Activated CD4-positive, alpha-beta T cell treated with anti-CD3 and anti-CD28 coated beads for 1 hour (primary cell): ENCODE data around the gene CDK11B.
A peak's percentile ranks its signal among the peaks of the same experiment; 100 is the strongest.
"Not testable (repeated sequence)": the region's sequence is repeated elsewhere in the genome, so short reads cannot be mapped to it uniquely, and the experiment has no call there.

Source experiments
- DNase-seq: peaks from one replicate; pipeline ENCODE4 v3.0.0-alpha.2; 2020

Gene CDK11B

DNA sequence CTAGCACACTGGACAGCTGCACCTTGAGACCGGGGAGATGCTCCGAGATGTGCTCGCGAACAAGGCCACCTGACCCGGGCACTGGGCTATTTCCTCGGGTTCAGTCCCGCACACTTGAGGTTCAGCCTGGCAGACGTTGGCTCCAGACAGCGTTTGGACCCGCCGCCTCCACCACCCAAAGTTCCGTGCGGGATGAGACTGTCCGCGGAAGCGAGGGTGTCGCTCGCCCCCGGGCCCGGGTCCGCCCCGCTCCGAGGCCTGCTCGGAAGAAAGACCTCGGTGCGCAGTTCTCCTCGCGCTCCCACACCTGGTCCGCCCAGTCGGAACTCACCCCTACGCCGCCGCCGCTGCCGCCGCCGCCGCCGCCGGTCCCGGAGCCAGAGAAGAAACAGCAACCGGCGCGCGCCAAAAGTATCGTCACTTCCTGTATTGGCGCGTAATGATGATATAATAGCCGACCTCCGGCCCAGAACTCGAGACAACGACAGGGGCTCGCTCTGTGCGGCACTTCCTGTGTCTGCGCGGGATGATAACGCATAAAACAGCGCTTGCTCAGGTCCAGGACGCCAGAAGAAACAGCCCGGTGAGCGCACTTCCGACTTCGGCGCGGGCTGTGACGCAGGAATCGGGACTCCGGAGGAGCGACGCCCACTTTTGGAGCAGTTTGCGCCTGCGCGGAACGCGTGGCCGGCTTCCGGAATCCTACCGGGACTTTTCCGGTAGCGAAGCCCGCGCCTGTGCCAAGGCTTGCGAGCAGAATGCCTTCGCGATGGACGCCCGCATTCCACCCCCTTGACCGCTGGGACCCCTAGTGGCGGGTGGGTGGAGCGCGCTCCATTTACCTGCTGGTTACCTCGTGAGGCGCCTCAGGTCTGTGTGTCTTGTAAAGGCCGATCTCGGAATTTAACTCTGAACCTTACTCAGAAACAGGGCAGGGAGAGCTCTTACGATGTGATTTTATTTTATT is at the start of gene CDK11B:
CDK11B (minus strand) TSS at position 422 of the 967 bp plus-strand sequence. CDS start 1,519 bp downstream, outside the sequence.
- peak; percentile 99 for DNase-seq

DNA sequence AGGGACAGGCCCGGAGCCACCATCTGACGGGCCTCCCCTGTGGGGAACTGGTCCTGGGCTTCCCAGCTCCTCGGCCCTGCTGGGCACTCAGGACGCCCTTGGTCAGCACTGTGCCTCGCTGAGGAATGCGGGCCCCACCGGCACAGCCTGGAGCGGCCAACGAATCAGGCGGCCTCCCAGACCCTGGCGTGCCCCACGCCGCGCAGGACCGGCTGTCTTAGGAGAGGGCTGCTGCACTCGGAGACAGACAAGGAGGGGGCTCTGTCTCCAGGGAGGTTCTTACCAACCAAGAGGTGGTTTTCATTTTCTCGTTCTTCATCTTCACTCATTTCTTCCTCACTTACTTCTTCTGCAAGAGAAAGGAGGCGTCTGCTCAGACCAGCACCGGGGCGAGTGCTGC is 49.1 kb upstream of the CDK11B start:
- not testable (repeated sequence) for DNase-seq

DNA sequence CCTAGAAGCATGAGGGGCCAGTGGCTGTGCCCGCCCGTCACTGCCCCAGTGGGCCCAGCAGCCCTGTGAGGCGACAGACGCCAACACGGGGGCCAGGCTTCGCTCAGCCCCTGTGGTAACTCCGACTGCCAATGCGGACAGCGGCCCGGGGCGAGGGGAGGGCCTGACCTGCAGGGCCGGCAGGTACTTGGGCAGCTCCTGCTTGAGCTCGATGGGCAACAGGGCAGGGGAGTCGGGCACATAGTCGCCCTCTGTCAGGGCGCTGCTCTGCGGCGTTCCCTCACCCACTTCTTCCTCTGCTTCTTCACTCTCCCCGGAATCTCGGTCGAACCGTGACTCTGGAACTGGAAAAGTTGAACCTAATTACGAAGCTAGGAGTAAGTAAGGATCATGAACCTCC is 48.4 kb upstream of the CDK11B start:
- not testable (repeated sequence) for DNase-seq

DNA sequence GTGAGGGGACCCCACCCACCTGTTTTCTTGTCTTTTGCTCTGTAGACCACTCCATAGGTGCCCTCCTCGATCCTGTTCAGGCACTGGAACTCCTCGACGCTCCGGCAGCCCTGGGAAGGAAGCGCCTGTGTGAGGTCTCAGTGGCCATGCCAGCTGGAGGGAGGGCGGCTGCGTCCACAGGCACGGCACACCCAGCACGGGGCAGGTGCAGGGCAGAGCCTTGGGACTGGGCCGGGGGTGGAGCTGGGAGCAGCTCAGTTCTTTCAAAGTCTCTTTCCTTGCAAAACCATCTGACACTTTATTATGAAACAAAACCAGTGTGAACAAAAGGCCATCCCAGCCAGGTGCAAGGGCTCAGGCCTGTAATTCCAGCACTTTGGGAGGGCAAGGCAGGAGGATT is 46.8 kb upstream of the CDK11B start:
- not testable (repeated sequence) for DNase-seq

DNA sequence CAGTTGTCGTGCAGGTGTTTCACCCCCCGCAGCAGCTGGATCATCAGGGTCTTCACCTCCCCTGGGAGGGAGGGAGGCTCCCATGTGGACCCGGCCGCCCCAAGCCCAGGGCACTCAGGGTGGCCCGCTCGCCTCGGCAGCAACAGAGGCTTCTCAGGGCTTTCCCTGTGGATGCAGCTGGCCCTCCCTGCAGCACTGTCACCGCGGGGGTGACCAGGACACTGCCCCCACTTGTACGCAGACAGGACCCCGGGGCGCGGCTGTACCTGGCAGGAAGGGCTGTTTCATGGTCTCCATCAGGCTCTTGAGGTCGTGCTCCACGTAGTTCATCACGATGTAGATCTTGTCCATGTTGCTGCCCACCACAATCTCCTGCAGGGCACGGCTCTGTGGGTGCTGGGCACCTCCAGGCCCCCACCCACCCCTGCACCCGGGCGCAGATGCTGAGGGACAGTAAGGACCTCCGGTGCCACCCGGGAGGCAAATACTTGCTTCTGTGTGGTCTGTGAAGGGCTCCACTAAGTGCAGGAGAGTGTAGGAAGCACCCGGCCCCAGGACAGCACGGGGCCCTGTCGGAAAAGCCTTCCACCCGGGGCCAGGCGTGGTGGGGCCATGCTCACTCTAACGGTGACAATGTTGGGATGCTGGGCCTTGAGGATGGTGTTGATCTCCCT is 45.6 kb upstream of the CDK11B start:
- DNase-seq, result not testable (repeated sequence)

DNA sequence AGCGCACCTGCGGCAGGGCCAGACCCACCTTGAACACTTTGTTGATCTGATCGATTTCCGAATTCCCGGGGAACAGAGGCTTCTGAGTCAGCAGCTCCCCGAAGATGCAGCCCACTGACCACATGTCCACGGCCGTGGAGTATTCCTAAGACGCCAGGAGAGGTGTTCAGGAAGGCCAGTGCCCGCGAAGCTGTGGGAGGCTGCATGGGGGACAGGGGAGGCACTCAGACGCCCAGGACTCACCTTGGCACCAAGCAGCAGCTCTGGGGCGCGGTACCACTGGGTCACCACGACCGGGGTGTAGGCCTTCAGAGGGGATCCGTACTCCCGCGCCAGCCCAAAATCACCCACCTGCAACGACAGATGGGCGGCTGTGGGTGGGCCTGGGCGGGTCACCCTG is 45.0 kb upstream of the CDK11B start:
- no peak for DNase-seq

DNA sequence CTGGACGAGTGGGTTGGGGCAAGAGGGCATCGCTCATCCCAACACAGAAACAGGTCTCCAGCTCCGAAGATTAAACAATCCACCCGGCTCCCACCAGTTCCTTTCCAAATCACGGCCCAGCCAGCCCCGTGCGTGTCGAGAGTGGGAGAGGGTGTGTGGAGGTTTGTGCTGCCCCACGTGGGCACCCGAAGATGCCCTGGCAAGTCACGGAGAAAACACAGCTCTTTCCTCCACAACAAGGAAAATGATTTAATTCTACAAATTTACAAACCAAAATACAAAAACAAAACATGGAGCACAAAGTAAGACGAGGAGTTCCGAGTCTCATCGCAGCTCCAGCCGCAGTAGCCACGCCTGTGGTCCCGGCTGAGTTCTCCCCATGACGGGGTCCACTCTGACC is 43.7 kb upstream of the CDK11B start:
- DNase-seq, result not testable (repeated sequence)

DNA sequence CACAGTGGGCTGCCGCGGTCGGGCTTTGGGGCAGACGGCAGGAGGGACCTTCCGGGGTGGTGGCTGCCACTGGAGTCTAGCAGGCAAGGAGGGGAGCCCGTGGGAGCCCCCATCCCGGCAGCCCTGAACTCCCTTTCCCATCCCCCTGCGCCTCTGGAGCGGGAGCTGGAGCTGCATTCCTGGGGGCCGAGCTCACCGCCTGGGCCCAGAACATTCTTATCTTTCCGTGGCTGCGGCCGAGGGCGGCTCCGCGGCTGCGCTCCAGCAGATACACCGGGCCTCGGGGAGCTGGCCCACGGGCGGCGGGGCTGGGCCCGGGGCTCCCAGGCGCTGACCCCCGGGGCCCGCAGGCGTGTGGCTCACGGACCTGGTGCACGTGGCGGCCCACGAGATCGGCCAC is 41.8 kb upstream of the CDK11B start:
- not testable (repeated sequence) for DNase-seq

DNA sequence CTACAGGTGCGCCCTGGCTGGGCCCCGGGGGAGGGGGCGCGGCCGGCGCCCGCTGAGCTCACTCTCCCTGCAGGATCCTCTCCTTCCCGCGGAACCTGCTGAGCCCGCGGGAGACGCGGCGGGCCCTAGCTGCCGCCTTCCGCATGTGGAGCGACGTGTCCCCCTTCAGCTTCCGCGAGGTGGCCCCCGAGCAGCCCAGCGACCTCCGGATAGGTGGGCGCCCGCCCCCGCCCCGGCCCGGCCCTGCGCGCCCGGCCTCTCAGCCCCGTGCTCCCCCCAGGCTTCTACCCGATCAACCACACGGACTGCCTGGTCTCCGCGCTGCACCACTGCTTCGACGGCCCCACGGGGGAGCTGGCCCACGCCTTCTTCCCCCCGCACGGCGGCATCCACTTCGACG is 41.3 kb upstream of the CDK11B start:
- not testable (repeated sequence) for DNase-seq

DNA sequence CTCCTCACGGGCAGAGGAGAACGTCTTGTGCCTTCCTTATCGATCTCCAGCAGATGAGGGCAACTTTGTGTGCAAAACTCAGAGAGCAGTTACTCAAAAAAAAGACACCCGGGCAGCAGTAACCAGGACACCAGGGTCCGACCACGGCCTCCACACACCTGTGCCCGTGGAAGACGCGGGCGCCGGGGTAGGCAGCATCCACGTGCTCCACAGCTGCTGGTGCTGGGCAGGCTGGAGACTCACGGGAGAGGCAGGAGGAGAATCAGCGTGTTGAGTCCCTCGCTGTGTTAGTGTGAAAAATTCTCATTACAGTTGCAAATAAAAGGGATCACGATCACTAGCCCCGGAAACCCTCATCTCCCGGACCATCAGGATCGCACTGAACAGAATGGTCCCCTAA is 40.3 kb upstream of the CDK11B start:
- not testable (repeated sequence) for DNase-seq

DNA sequence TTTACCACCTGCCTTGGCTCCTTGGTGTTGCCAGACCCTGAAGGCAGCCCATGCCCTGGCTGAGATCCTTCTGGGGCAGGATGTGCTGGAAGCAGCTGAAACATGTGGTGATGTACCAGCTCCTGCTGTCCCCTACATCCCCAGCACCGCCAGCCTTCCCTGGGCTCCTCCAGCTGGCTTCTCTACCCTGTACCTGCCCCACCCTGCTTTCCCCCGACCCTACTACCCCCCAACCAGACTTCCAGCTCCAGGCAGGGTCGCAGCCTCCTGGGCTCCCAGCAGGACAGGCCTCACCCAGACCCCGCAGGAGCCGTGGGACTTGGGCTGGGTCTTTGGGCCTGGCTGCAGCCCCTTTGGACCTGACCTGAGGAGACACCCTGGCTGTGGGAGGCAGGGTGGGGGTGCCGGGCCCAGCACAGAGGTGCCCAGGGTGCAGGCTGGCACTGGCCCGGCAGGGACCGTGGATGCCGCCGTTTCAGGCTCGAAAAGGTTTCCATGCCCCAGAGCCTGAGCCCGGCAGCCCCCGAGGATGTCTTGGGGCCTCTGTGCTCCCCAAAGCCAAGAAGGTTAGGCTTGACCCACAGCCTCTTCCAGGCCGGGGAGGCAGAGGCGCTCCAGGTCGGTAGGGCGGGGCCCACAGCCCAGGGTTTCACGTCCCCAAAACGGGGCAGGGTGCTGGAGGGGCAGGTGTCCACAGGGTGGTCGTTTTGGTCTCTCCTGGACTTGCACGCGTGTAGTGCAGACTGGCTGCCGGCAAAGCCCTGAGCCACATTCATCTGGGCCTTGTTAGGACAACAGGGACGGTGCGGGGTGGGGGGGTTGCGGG is 38.8 kb upstream of the CDK11B start:
- DNase-seq, result not testable (repeated sequence)

DNA sequence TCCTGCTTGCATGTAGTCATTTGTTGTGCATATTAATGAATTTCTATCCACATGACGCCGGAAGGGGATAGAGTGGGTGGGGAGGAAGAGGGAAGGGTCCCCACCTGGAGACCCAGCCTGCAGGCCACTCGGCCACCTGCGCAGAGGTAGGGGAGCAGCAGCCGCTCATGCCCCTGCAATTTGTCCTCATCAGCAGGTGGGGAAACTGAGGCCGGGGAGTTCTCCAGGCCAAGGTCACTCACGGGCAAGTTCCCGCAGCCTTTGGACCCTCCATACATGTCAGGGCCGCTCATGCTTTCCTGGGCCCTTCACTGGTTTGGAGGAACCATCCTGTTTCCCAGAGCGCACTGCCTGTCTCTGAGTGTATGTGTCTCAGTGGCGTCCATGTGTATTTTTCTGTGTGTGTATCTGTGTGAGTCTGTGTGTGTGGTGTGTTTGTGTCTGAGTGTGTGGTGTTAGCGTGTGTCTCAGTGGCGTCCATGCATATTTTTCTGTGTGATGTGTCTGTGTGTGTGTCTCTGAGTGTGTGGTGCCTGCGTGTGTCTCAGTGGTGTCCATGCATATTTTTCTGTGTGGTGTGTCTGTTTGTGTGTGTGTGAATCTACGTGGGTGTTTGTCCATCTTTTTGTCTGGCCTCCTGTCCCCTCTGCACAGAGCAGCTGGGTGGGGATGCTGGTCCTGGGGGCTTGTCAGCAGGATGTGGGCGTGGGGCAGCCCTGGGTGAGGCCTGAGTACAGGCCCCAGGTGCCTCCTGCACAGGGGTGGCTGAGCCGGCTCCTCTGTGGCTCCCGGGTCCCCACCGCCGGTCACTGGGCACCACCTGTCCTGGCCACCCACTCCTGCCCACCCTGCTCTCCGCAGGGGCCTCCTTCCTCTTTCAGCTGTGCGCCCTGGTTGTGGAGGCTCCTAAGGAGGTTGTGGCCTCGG is 37.9 kb upstream of the CDK11B start:
- DNase-seq, result not testable (repeated sequence)

DNA sequence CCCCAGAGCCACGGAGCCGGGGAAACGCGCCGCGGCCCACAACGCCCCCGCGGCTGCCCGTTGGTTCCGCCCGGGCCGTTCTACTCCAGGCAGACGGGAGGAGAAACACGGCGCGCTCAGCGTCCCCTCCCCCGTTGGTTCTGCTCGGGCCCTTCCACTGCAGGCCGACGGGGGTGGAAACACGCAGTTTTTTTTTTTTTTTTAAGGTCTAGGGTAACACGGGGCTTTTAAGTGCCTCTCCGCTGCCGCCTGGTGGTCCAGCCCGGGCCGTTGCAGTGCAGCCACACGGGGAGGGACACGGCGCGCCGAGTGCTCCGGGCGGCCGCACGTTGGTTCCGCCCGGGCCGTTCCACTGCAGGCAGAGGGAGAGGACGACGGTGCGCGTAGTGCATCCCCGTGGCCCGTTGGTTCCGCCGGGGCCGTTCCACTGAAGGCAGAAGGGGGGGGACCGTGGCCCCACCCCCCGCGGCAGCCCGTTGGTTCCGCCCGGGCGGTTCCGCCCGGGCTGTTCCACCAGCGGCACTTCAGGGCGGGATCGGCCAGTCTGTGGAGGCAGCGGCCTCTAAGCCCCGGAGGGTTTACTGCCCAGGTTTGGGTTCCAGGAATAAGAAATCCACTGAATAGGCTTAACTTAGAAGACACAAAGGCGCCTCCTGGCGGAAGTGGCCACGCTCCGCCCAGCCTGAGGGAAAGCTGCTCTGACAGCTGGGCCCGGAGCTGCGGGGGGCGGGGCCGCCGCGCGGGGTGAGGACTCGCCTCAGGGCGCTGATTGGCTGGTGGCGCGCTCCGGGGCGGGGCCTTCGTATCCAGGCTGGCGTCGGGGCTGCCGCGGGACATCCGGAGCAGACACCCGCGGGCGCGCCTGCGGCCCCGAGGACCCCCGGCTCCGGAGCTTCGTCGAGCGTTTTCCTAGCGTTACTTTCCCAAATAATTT is 34.2 kb upstream of the CDK11B start, which contains the start of gene SLC35E2B:
SLC35E2B (minus strand) TSS at position 82 of the 934 bp plus-strand sequence. CDS start 16,096 bp downstream, outside the sequence.
- DNase-seq, result peak; percentile 92

DNA sequence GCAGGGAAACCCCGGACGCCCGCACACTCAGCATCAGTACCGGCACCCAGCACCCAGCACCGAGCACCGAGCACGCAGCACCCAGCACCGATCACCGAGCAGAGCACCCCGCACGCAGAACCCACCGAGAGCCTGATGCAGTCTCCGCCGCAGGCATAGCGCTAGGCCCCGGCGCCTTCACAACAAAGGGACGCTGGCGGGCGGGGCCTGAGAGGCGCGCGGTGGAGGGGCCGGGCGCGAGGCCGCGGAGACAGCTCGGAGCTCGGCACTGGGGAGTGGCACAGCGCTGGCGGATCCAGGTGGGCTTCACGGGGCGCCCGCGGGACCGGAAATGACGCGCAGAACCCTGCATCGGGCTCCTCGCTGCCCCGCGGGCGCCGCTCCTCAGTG is 33.5 kb upstream of the CDK11B start:
- DNase-seq, result peak; percentile 75

DNA sequence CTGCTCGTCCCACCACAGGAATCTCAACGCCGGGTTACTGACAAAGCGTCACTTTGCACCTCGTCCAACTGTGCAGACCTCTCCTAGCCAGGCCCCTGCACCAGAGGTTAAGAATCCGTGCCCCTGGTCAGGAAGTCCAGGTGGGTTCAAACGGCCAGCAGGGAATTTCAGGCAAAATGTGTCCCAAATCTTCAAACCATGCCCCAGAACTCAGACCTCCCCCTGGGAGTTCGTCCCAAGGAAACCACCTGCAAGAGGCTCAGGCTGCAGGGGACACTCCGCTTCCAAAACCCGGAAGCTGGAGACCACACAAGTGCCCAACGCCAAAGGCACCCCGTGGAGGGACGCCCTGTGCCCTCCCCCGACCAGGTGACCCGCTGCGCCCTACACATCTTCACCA is 32.6 kb upstream of the CDK11B start:
- not testable (repeated sequence) for DNase-seq

DNA sequence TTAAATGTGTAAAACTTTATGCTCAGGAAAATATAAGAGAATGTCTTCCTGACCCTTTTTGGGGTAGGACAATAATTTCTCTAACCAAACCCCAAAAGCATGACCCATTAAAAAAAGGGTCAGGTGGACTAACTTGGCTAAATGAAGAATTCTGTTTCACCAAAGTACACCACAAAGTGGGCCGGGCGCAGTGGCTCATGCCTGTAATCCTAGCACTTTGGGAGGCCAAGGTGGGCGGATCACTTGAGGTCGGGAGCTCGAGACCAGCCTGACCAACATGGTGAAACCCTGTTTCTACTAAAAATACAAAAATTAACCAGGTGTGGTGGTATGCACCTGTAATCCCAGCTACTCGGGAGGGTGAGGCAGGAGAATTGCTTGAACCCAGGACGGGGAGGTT is 30.7 kb upstream of the CDK11B start:
- DNase-seq, result not testable (repeated sequence)

DNA sequence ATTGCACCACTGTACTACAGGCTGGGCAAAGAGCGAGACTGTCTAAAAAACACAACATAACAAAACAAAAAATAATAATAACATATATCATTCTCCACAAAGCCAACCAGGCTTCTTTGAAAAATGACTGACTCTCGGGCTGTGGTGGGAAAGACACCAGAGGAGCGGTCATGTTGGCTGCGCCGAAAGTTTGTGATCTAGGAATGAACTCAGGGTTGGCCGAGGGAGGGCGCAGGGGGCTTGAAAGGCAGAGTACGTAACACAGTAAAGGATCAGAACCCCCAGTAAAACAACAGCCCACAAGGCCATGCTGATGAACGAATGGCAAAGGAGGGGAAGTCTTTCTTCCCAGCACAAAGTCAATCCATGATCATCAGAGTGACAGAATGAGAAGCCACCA is 29.0 kb upstream of the CDK11B start:
- no peak for DNase-seq

DNA sequence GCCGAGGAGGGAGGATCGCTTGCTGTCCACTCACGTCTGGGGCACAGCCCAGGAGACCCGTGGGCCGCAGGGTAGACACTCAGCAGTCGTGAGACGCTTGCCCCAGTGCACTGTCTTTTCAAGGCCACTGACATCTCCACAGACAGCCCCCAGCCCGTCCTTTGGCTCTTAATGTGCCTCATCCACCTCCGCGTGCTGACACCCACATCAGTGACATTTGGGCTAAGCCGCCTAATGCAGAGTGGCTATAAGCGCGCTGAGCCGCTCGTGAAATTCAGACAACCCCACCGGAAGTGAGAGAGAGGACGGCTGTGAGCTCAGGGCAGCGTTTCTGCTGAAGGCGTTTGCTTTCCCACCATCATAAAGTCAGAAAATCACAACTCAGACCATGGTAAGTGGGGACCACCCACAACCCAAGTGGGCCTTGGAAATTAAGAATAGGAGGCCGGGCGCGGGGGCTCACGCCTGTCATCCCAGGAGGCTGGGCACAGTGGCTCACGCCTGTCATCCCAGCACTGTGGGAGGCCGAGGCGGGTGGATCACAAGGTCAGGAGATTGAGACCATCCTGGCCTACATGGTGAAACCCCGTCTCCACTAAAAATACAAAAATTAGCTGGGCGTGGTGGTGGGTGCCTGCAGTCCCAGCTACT is 25.4 kb upstream of the CDK11B start:
- no peak for DNase-seq

DNA sequence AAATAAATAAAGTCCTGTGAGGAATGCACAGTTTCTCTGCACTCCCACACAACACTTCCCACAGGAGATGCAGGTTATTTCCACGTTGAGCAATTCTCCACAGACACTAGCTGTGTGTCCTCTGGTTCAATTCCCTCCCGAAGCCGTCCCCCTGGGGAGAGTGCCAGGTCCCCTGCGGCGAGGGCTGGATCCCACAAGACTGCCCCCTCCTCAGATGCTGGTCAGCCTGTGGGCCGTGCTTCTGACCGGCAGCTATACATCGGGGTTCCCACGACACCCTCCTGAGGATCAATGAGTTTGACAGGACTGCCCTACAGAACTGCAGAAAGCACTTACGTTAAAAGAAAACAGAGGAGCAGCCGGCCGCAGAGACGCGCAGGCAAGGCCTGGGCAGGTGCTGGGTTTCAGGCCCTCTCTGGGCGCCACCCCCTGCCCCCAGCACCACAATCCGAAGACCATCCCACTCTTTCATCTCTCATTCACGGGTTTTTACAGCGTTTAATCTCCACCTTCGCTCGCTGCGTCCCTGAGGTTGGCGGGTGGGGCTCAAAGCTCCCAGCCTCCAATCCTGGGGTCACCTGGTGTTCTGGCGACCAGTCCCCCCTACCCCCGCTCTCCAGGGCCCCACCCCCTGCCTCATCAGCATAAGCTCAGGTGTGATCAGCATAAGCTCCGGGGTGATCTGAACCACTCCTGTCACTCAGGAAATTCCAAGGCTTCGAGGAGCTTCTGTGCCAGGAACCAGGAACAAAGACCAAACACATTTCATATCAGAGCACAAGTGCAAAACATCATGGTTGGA is 24.5 kb upstream of the CDK11B start:
- no peak for DNase-seq
